Heart left ventricle (tissue), 16 donors: Measurements from ENCODE around the gene MMP24. TPM values are rescaled to one million over a fixed set of nuclear protein-coding genes. Genes with fewer than 3 reads are reported as not detected.
A peak's percentile ranks its signal among the peaks of the same experiment; 100 is the strongest.

Experiments used
- ATAC-seq, 4 donors: fragments of 200-7000 bp; cut with Tn5 transposase; one replicate each; pipeline ENCODE4 v1.9.1; 2020 to 2022; ENCODE audit warnings: moderate library complexity in 4 of 4, mild to moderate bottlenecking in 3 of 4, moderate number of reproducible peaks in 1 of 4
- DNase-seq, 5 donors: peaks; one replicate each; pipeline ENCODE4 v3.0.0-alpha.2; 2020
- H3K27ac ChIP-seq, 12 donors: fragments of 200-600 bp; sonication (generic) in 4 of 12; one replicate each; pipeline versions ENCODE4 v1.5.0 to v1.8.0; 2016 to 2022; ENCODE audit warnings: mild to moderate bottlenecking in 2 of 12
- H3K27me3 ChIP-seq, 9 donors: fragments of 200-600 bp; sonication (generic) in 2 of 9; one replicate each; pipeline versions ENCODE4 v1.5.1 to v1.8.0; 2016 to 2022; ENCODE audit warnings: mild to moderate bottlenecking in 3 of 9
- H3K36me3 ChIP-seq, 9 donors: fragments of 200-600 bp; sonication (generic) in 2 of 9; one replicate each; pipeline versions ENCODE4 v1.5.0 to v1.8.0; 2018 to 2022; ENCODE audit warnings: mild to moderate bottlenecking in 2 of 9
- H3K4me1 ChIP-seq, 12 donors: fragments of 200-600 bp; sonication (generic) in 4 of 12; one replicate each; pipeline versions ENCODE4 v1.5.0 to v1.8.0; 2016 to 2022; ENCODE audit warnings: mild to moderate bottlenecking in 3 of 12
- H3K4me3 ChIP-seq, 12 donors: fragments of 200-600 bp; sonication (generic) in 4 of 12; one replicate each; pipeline versions ENCODE4 v1.5.0 to v1.8.0; 2017 to 2022; ENCODE audit warnings: mild to moderate bottlenecking in 9 of 12, moderate library complexity in 4 of 12
- H3K9me3 ChIP-seq, 12 donors: fragments of 200-600 bp; sonication (generic) in 4 of 12; one replicate each; pipeline versions ENCODE4 v1.5.0 to v1.8.0; 2016 to 2022; ENCODE audit warnings: mild to moderate bottlenecking in 1 of 12
- CTCF ChIP-seq, 12 donors: fragments of 200-600 bp; sonication (generic) in 4 of 12; IDR thresholded peaks; one replicate each; pipeline versions ENCODE4 v1.5.0 to v1.8.0; 2018 to 2022; ENCODE audit warnings: antibody characterized with exemption in 12 of 12, mild to moderate bottlenecking in 5 of 12
- POLR2A ChIP-seq, 2 donors: fragments of 450-650 bp; IDR thresholded peaks; one replicate each; pipeline ENCODE4 v1.6.1; 2017; ENCODE audit warnings: antibody characterized with exemption in 2 of 2, mild to moderate bottlenecking in 2 of 2, moderate library complexity in 2 of 2
- WGBS, 4 donors: extraction: QIAGEN DNeasy Blood & Tissue Kit in 2 of 4; methylation state at CpG; one replicate each; pipeline versions ENCODE4 v1.1.5 to v1.1.7; 2013 to 2018; 5-methylcytosine and 5-hydroxymethylcytosine counted together
- intact Hi-C, 10 donors: fragments of 100-400 bp; cut with DNase I; formaldehyde crosslinking; loops; one replicate each; pipeline versions ENCODE4 v1.11.1 to v1.14.2; 2022
- polyA plus RNA-seq, 2 donors: library from polyadenylated mRNA; stranded (reverse); fragments of 200-250 nt; gene quantifications; one replicate each; pipeline ENCODE4 v1.2.3, GENCODE V29; 2013
- total RNA-seq, 9 donors: library from RNA; depleted of rRNA in 2 of 9; stranded (reverse); fragments of >200 nt in 2 of 9; fragmentation: NEBNext Ultra II Directional in 3 of 9; extraction: Animal tissue kit (Norgen Biotek cat#: 25700) in 3 of 9; gene quantifications; one replicate each; pipeline versions ENCODE4 v1.1.0 to v1.2.4, GENCODE V29; 2016 to 2023
- donor health status: ischemic (EF 13 %, LVEDD 7.1; RV severe dilation, severe dysfunction).
- donor health status: healthy with polysubstance abuse.
- donor health status: DM: no; HTN: yes; CAD: no.
- donor health status: DM: no; HTN: no; CAD: no.
- donor health status: ischemic (EF 25% LVEDD 6.9; RV normal size, moderate dysfunction).
- donor health status: ischemic (EF 25% LVEDD 5.7; RV mildly dilated, moderate dysfunction).
- donor health status: healthy.
- donor health status: DM: yes; HTN: yes; CAD: no.
- donor health status: ischemic (EF 35%, LVEDD 5.7; RV mildly dilated, moderate dysfunction).
- donor health status: nonischemic (EF 11% LVEDD 7.7; RV severe dilation, severe dysfunction).
- donor health status: DM: yes; HTN: yes; CAD: no.
- donor health status: PGD.
- donor health status: ischemic (EF 29% LVEDD 5.4; RV normal size, mild dysfunction).
- donor health status: nonischemic (EF 23%, LVEDD 6.1; RV moderate dilation, normal function).

The MMP24 gene
- total and polyA plus RNA-seq, 11 donors: 0.05 to 10.0 (median 0.25) TPM

- DNase-seq (peak in 1 of 5 donors; percentile 53), ATAC-seq (peak; percentile 56 to 78 (median 70))
- Histone ChIP-seq H3K9me3 (no peaks in the 10 kb centered on the region), H3K4me1 (peaks cover 0 to 13% (median 7%) of the 10 kb centered on the region in 12 donors), H3K36me3 (peaks cover 0 to 37% (median 16%) of the 10 kb centered on the region in 9 donors), H3K27ac (peak overlapping the region in 7 of 12 donors; percentile 56 to 73 (median 70)), H3K27me3 (no peaks in the 10 kb centered on the region), H3K4me3 (no peak overlapping the region)
- TF ChIP-seq CTCF (IDR thresholded peaks at IDR 0.05): no peak
- TF ChIP-seq POLR2A (IDR thresholded peaks at IDR 0.05): no peak
- intact Hi-C loops: loop anchor here in 3 of 10 donors (10.0 kb wide), 2 partner anchors 119 to 169 kb away; partner anchors contain the start of genes EDEM2 (in 2 of the 3) and TRPC4AP (in 1 of the 3)
- 56 to 74% (median 67%) methylated on average over 9 to 17 of the region's 17 CpGs for WGBS, 4 donors
Observed at GRCh38 chr20:35263532-35264341, 37.2 kb downstream of the MMP24 start.

GRCh38 chr20:35264755-35265154, 38.3 kb downstream of the MMP24 start:
- no peak for TF ChIP-seq POLR2A (IDR thresholded peaks at IDR 0.05)
- peak in 2 of 12 donors; percentile 9 to 11 for TF ChIP-seq CTCF (IDR thresholded peaks at IDR 0.05)
- Histone ChIP-seq H3K4me1 (peaks cover 0 to 16% (median 7%) of the 10 kb centered on the region in 12 donors), H3K4me3 (no peak overlapping the region), H3K27ac (no peak overlapping the region), H3K36me3 (peaks cover 0 to 46% (median 18%) of the 10 kb centered on the region in 9 donors), H3K9me3 (no peaks in the 10 kb centered on the region), H3K27me3 (no peaks in the 10 kb centered on the region)
- no peak for DNase-seq
- 74 to 87% (median 76%) methylated on average over 1 of the region's 1 CpG for WGBS, 4 donors
- ATAC-seq: no peak
- intact Hi-C loops: loop anchor here in 5 of 10 donors (5.0 to 10.0 kb wide), 3 partner anchors 117 to 170 kb away; partner anchors contain the start of genes EDEM2 (in 4 of the 5) and TRPC4AP (in 1 of the 5)

- 86 to 94% (median 93%) methylated on average over 15 to 16 of the region's 16 CpGs for WGBS, 4 donors
- TF ChIP-seq POLR2A (IDR thresholded peaks at IDR 0.05) (no peak), CTCF (IDR thresholded peaks at IDR 0.05) (no peak)
- intact Hi-C loops: loop anchor here in 5 of 10 donors (5.0 to 10.0 kb wide), 3 partner anchors 120 to 172 kb away; partner anchors contain the start of genes EDEM2 (in 4 of the 5) and TRPC4AP (in 1 of the 5)
- Histone ChIP-seq H3K9me3 (no peaks in the 10 kb centered on the region), H3K27ac (no peak overlapping the region), H3K4me1 (peaks cover 0 to 16% (median 7%) of the 10 kb centered on the region in 12 donors), H3K27me3 (no peaks in the 10 kb centered on the region), H3K4me3 (no peak overlapping the region), H3K36me3 (peaks cover 0 to 67% (median 29%) of the 10 kb centered on the region in 9 donors)
- ATAC-seq (no peak), DNase-seq (no peak)
Observed at GRCh38 chr20:35267092-35267491, 40.6 kb downstream of the MMP24 start.
